IPS-18a (cell line): ENCODE measurements around the gene HSD17B11.

ENCODE experiments used
- H3K27ac ChIP-seq: one replicate; pipeline ENCODE4 v1.5.1; 2013; ENCODE audit warnings: low read length
- H3K27me3 ChIP-seq: one replicate; pipeline ENCODE4 v1.6.1; 2013; ENCODE audit warnings: mild to moderate bottlenecking, low read length; ENCODE audit not compliant: control insufficient read depth, insufficient read depth
- H3K36me3 ChIP-seq: one replicate; pipeline ENCODE4 v1.6.1; 2013; ENCODE audit warnings: low read depth, low read length; ENCODE audit not compliant: control insufficient read depth
- H3K4me1 ChIP-seq: one replicate; pipeline ENCODE4 v1.6.1; 2013; ENCODE audit warnings: low read depth, low read length; ENCODE audit not compliant: control insufficient read depth
- H3K4me3 ChIP-seq: one replicate; pipeline ENCODE4 v1.5.1; 2013; ENCODE audit warnings: low read length
- H3K9ac ChIP-seq: one replicate; pipeline ENCODE4 v1.6.1; 2013; ENCODE audit warnings: mild to moderate bottlenecking, low read length, moderate library complexity
- H3K9me3 ChIP-seq: one replicate; pipeline ENCODE4 v1.6.1; 2013; ENCODE audit warnings: low read depth, low read length; ENCODE audit not compliant: control insufficient read depth

The HSD17B11 gene

GRCh38 chr4:87382116-87382515 is 8.9 kb downstream of the HSD17B11 start:
- no peaks in the 10 kb centered on the region for H3K27me3 ChIP-seq
- H3K9me3 ChIP-seq = no peaks in the 10 kb centered on the region
- no peak overlapping the region for H3K27ac ChIP-seq
- no peaks in the 10 kb centered on the region for H3K4me1 ChIP-seq
- no peak overlapping the region for H3K9ac ChIP-seq
- no peak overlapping the region for H3K4me3 ChIP-seq
- H3K36me3 ChIP-seq = no peaks in the 10 kb centered on the region

DNA sequence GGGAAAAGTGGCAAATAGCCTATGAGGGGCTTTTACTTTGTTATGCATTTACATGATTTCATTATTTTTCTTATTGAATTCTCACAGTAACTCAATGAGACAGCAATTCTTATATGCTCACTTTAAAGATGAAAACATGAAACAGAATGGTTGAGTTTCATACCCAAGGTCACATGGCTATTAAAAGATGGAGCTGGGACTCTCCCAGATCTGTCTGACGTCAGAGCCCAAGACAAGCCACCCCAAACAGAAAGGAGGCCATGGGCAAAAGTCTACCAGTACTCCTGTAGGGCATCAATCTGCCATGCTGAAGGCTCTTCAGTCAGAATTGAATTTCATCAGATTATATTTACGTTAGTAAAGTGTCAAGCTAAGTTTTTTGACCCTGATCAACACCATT is 13.2 kb downstream of the HSD17B11 start:
- Histone ChIP-seq H3K27ac (no peak overlapping the region), H3K4me3 (no peak overlapping the region), H3K9ac (no peak overlapping the region), H3K36me3 (no peaks in the 10 kb centered on the region), H3K4me1 (no peaks in the 10 kb centered on the region), H3K27me3 (no peaks in the 10 kb centered on the region), H3K9me3 (no peaks in the 10 kb centered on the region)

- H3K36me3 ChIP-seq = no peaks in the 10 kb centered on the region
- H3K4me3 ChIP-seq = no peak overlapping the region
- H3K9ac ChIP-seq = no peak overlapping the region
- no peaks in the 10 kb centered on the region for H3K4me1 ChIP-seq
- no peaks in the 10 kb centered on the region for H3K27me3 ChIP-seq
- H3K27ac ChIP-seq = no peak overlapping the region
- no peaks in the 10 kb centered on the region for H3K9me3 ChIP-seq
Observed at GRCh38 chr4:87375719-87376291, 15.2 kb downstream of the HSD17B11 start.

DNA sequence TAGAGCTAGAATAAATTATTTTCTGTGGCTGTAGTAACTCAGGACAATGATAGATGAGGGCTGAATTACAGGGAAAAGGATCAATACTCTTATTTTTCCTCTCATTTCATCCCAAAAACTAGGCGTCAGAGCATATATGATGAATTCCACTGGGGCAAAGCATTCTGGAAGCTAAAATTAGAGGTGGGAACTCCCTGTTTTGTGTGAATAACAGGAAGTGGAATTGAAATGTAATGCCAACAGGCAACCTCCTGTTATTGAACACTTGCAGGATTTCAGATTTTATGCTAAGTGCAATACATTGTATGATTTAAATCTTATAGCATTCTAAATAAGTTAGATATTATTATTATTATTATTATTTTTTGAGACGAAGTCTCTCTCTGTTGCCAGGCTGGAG is 20.9 kb downstream of the HSD17B11 start:
- Histone ChIP-seq H3K9me3 (no peaks in the 10 kb centered on the region), H3K27me3 (no peaks in the 10 kb centered on the region), H3K36me3 (peaks cover 6% of the 10 kb centered on the region), H3K4me3 (no peak overlapping the region), H3K27ac (no peak overlapping the region), H3K9ac (no peak overlapping the region), H3K4me1 (no peaks in the 10 kb centered on the region)

- Histone ChIP-seq H3K4me3 (no peak overlapping the region), H3K27ac (no peak overlapping the region), H3K27me3 (no peaks in the 10 kb centered on the region), H3K9me3 (no peaks in the 10 kb centered on the region), H3K4me1 (peaks cover 8% of the 10 kb centered on the region), H3K9ac (no peak overlapping the region), H3K36me3 (peaks cover 6% of the 10 kb centered on the region)
Observed at GRCh38 chr4:87366521-87367162, 24.3 kb downstream of the HSD17B11 start.

- H3K9ac ChIP-seq = no peak overlapping the region
- H3K4me1 ChIP-seq = peaks cover 8% of the 10 kb centered on the region
- no peak overlapping the region for H3K27ac ChIP-seq
- peaks cover 6% of the 10 kb centered on the region for H3K36me3 ChIP-seq
- no peaks in the 10 kb centered on the region for H3K27me3 ChIP-seq
- H3K9me3 ChIP-seq = no peaks in the 10 kb centered on the region
- no peak overlapping the region for H3K4me3 ChIP-seq
Observed at GRCh38 chr4:87365348-87365747, 25.6 kb downstream of the HSD17B11 start.

GRCh38 chr4:87363552-87363951 is 27.4 kb downstream of the HSD17B11 start:
- peaks cover 8% of the 10 kb centered on the region for H3K4me1 ChIP-seq
- peaks cover 6% of the 10 kb centered on the region for H3K36me3 ChIP-seq
- no peak overlapping the region for H3K9ac ChIP-seq
- H3K9me3 ChIP-seq = no peaks in the 10 kb centered on the region
- no peak overlapping the region for H3K27ac ChIP-seq
- H3K27me3 ChIP-seq = no peaks in the 10 kb centered on the region
- no peak overlapping the region for H3K4me3 ChIP-seq

- H3K9ac ChIP-seq = no peak overlapping the region
- no peak overlapping the region for H3K4me3 ChIP-seq
- peaks cover 1% of the 10 kb centered on the region for H3K36me3 ChIP-seq
- no peaks in the 10 kb centered on the region for H3K27me3 ChIP-seq
- no peak overlapping the region for H3K27ac ChIP-seq
- peaks cover 12% of the 10 kb centered on the region for H3K4me1 ChIP-seq
- no peaks in the 10 kb centered on the region for H3K9me3 ChIP-seq
Observed at GRCh38 chr4:87360338-87360935, 30.6 kb downstream of the HSD17B11 start.

DNA sequence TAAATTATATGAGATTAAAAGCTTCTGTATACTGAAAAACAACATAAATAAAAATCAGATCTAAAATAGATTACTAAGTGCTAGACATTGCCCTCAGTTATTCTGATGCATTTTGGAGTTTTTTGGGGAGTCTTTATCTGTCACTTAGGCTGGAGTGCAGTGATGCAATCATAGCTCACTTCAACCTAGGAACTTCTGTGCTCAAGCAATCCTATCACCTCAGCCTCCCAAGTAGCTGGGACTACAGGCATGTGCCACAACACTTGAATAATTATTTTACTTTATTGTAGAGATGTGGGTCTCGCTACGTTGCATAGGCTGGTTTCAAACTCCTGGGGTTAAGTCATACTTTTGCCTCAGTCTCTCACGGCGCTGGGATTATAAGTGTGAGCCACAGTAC is 31.7 kb downstream of the HSD17B11 start:
- H3K4me3 ChIP-seq = no peak overlapping the region
- H3K4me1 ChIP-seq = peaks cover 12% of the 10 kb centered on the region
- no peaks in the 10 kb centered on the region for H3K9me3 ChIP-seq
- no peaks in the 10 kb centered on the region for H3K27me3 ChIP-seq
- H3K9ac ChIP-seq = no peak overlapping the region
- no peak overlapping the region for H3K27ac ChIP-seq
- H3K36me3 ChIP-seq = no peaks in the 10 kb centered on the region

DNA sequence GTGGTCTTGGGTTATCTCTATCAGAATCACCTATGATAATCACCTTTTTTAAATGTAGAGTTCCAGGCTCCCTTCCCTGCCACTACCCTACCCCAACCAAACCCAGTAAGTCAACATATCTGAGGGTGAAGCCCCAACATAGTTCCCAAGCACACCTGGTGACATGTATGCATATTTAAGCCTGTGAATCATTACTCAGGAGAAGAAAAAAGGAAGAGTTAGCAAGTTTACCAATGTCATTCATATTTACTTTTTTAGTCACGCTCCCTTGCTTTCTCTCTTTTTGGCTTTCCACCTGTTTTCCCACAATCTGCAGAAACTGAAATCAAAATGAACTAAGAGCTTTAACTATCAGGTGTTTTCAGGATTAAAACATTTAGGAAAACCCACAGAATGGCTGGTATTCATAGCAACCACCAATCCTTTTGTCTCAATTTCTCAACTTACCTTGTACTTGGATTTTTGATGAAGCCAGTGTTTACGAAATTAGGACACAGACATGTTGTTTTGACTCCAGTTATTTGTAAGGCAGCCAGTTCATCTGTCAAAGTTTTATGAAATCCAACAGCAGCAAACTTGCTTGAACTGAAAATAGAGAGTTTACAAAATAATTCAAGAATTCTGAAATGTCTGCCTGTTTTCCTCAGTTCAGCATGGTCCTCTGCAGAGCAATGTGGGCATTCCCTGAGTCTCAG is 34.0 kb downstream of the HSD17B11 start:
- H3K27ac ChIP-seq = no peak overlapping the region
- no peak overlapping the region for H3K9ac ChIP-seq
- no peak overlapping the region for H3K4me3 ChIP-seq
- peaks cover 4% of the 10 kb centered on the region for H3K4me1 ChIP-seq
- no peaks in the 10 kb centered on the region for H3K27me3 ChIP-seq
- no peaks in the 10 kb centered on the region for H3K9me3 ChIP-seq
- no peaks in the 10 kb centered on the region for H3K36me3 ChIP-seq

- Histone ChIP-seq H3K27me3 (no peaks in the 10 kb centered on the region), H3K27ac (no peak overlapping the region), H3K4me1 (peaks cover 4% of the 10 kb centered on the region), H3K36me3 (no peaks in the 10 kb centered on the region), H3K9me3 (no peaks in the 10 kb centered on the region), H3K9ac (no peak overlapping the region), H3K4me3 (no peak overlapping the region)
Observed at GRCh38 chr4:87354168-87355102, 36.6 kb downstream of the HSD17B11 start.
